A549 treated with dexamethasone at 1 μM for 4 hours (cell line): ENCODE measurements around the gene VASN. TPM values are rescaled to one million over a fixed set of nuclear protein-coding genes. Genes with fewer than 3 reads are reported as not detected.

Source experiments
- total RNA-seq: library from RNA; stranded (reverse); fragments of 200-300 nt; extraction: Qiagen RNA extraction; gene quantifications from 5 replicates; pipeline ENCODE4 v1.2.3, GENCODE V29; 2022

Gene VASN
- total RNA-seq: 3.6 to 6.2 TPM (median 5.6 TPM) in 5 replicates

DNA sequence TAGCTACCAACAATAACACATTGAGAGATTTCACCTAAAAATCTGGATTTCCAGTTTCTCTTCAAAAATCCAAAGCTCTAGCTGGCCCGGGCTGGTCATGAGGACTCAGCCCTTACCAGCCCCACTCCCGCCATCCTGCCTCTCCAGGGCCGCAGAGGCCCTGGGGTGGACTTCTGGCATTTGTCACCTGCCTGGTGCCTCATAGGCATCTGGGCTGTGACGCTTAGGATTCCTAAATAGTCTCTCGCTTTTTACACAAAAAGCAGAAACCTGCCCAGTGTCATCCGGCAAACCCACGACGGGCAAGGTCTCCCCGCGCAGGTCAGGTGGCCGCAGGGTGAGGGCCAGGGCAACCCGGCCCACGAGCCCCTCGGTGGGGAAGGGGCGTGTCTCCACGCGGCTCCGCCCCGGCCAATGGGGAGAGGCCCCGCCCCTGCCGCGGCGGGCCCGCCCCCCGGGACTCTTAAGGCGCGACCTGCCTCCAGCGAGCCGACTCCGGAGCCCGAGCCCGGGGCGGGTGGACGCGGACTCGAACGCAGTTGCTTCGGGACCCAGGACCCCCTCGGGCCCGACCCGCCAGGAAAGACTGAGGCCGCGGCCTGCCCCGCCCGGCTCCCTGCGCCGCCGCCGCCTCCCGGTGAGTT, at the start of gene VASN:
TSS of gene VASN (plus strand) at position 492 of the 644 bp plus-strand sequence. CDS start 9,030 bp downstream, outside the sequence.

DNA sequence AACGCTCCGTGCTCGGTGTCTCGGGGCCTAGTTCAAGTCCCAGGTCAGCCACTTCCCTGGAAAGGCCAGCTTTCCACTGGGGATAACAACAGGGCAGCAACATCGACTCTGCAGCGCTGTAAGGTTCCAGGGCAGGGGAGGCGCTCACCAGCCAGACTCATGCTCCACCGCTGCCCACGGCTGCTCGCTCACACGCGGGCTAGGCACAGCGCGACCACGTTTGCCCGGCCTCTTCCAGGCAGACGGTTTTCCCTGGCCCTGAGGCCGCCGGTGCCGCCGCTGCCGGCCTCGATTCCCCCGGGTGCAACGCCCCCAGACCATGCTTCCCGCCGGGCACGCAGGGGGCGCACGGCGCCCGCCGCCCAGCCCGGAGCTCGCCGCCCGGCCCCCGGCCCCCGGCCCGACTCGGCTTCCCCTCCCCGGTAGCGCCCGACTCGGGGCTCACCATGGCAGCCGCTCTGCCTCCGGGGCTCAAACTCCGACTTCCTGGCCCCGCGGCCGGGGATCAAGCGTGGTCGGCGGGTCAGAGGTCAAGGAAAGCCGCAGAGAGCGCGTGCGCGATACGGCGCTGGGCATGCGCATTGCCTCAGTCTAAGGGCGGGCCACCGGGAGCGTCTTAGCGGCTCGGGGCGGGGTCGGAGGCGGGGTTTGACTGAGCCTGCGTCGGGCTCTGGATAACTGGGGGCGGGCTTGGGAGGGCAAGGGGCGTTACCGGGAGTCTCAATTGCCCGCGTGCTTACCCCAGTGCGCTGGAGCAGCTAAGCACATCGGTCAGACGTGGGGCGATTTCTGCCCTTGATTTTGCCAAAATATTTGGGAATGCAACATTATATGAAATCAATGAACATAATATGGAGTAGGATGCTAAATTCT, 20.6 kb upstream of the VASN start, which contains the start of gene PAM16:
TSS of gene PAM16 (minus strand) at position 535 of the 873 bp plus-strand sequence. CDS start at position 448, 87 bp downstream.

DNA sequence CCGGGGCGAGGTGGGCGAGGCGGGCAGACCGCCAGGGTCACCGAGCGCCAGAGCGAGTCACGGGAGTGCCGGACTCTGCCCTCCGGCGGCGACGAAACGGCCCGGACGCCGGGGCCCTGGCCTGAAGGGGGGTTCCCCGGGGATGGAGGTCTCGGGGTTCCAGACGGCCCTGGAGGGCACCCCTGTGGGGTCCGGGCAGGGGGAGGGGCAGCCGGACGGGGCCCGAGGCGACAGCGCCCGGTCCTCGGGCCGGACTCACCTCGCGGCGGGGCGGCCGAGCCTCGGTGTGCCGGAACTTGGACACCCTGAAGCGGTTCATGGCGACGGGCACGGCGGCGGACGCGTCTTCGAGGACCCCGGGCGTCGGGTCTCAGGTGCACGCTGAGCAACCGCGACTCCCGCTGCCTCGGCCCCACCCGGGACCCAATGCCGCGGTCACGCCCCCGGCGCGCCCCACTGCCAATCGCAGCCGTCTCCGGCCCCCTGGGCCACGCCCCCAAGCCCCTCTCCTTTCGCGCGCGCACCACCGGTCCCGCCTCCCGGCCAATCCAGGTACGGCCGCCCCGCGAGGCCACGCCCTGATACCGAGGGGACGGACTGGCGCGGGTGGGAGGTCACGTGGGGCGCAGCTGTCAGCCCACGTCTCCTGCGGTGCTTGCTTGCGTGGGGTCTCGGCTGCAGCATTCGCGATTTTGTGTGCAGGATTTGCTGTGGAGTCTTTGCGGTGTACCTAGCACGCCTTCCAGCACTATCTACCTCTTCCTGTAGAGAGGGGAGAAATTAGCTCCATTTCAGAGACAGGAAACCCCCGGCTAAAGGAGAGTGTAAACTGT, 44.8 kb downstream of the VASN start, which contains the start of gene CORO7:
TSS of gene CORO7 (minus strand) at position 397 of the 833 bp plus-strand sequence. CDS start at position 319, 78 bp downstream.

DNA sequence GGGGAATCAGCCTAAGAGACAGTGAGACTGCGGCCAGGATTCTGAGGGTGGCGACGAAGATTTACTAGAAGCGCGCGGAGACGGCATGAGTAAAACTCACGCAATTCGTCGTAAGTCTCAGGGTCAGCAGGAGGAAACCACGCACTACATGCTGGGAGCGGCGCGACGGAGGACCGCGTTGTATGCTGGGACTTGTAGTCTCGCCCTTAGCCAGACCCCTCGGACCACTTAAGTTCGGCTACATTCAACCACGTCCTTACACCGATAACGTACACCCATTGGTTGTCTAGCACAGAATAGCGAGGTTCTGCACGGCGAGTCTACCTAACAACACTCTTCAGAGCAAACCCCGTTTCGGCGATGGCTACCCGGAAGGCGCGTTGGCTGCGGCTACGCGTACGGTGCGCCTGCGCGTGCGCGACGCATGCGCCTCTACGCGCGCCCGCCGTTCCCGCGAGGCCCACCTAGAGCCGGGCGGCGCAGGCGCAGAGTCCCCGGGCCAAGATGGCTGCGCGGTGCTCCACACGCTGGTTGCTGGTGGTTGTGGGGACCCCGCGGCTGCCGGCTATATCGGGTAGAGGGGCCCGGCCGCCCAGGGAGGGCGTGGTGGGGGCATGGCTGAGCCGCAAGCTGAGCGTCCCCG, 53.9 kb downstream of the VASN start, which contains the start of gene DNAJA3:
TSS of gene DNAJA3 (plus strand) at position 491 of the 643 bp plus-strand sequence. CDS start at position 505, 14 bp downstream.

Other genes starting within 250 kb of the VASN start
- 0.04 to 0.08 TPM (median 0.07 TPM) in 5 replicates for gene SRL, start 129.8 kb upstream of the VASN start, total RNA-seq
- 12.0 to 21.1 TPM (median 18.7 TPM) in 5 replicates for gene TFAP4, start 98.8 kb upstream of the VASN start, total RNA-seq
- 16.9 to 25.1 TPM (median 24.2 TPM) in 5 replicates for gene GLIS2, start 55.8 kb upstream of the VASN start, total RNA-seq
- 52.2 to 69.8 TPM (median 60.4 TPM) in 5 replicates for gene PAM16, start 20.5 kb upstream of the VASN start, total RNA-seq
- 12.8 to 21.2 TPM (median 16.7 TPM) in 5 replicates for gene CORO7, start 44.7 kb downstream of the VASN start, total RNA-seq
- 54.1 to 71.4 TPM (median 68.1 TPM) in 5 replicates for gene DNAJA3, start 54.0 kb downstream of the VASN start, total RNA-seq
- gene NMRAL1, start 102.8 kb downstream of the VASN start, total RNA-seq: 42.7 to 48.5 TPM (median 45.8 TPM) in 5 replicates
- 63.5 to 74.6 TPM (median 71.9 TPM) in 5 replicates for gene HMOX2, start 104.5 kb downstream of the VASN start, total RNA-seq
- 12.5 to 15.7 TPM (median 14.8 TPM) in 5 replicates for gene CDIP1, start 166.9 kb downstream of the VASN start, total RNA-seq
- 0.04 to 0.06 TPM (median 0.06 TPM) in 5 replicates for gene C16orf96, start 184.5 kb downstream of the VASN start, total RNA-seq
- 36.1 to 65.4 TPM (median 62.4 TPM) in 5 replicates for gene UBALD1, start 243.0 kb downstream of the VASN start, total RNA-seq